IMR-90 (cell line): ENCODE measurements around the gene HINT3.

Experiments used
- CEBPB ChIP-seq: IDR thresholded peaks from 2 replicates; pipeline ENCODE4 v1.6.1; 2012; ENCODE audit warnings: low read depth, low read length, improper control_type of control experiment
- CTCF ChIP-seq: conservative IDR thresholded peaks from 2 replicates; pipeline ENCODE4 v1.5.1; 2012; ENCODE audit warnings: mild to moderate bottlenecking, low read depth, low read length, improper control_type of control experiment
- FOS ChIP-seq: fragments of 150-350 bp; IDR thresholded peaks from 2 replicates; pipeline ENCODE4 v1.6.1; 2016; ENCODE audit warnings: low read depth, low read length

- TF ChIP-seq CEBPB: no peak
- TF ChIP-seq CTCF: no peak
- TF ChIP-seq FOS: no peak
Observed at GRCh38 chr6:125994670-125995488, 38.3 kb downstream of the HINT3 start.
